Erythroblast (primary cell): ENCODE measurements around the gene XPO5.

Experiments used
- GATA1 ChIP-seq: IDR thresholded peaks from 2 replicates; pipeline ENCODE4 v1.6.1; 2011; ENCODE audit warnings: low read depth, mild to moderate bottlenecking, control low read depth, low read length, moderate library complexity
- POLR2A ChIP-seq: IDR thresholded peaks from 2 replicates; pipeline ENCODE4 v1.6.1; 2011; ENCODE audit warnings: mild to moderate bottlenecking, low read length

DNA sequence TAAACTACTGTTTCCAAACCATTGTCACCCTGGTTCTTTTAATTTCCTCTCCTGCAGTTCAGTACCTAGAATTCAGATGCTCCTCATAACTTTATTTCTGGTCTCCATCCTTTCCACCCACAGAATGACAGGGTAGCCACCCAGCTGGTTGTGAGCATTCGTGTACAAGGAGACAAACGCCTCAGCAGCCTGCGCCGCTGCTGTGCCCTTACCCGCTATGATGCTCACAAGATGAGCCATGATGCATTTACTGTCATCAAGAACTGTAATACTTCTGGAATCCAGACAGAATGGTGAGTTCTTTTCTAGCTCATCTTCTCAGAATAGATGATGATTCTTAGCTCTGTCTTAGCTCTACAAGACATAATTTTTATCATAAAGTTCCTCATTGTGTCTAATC lies 34.6 kb upstream of the XPO5 start:
- TF ChIP-seq POLR2A (no peak), GATA1 (no peak)
